HCT116 (cell line): ENCODE results near the gene RIPOR1. TPM values are rescaled to one million over a fixed set of nuclear protein-coding genes. Genes with fewer than 3 reads are reported as not detected.
A peak's percentile ranks its signal among the peaks of the same experiment; 100 is the strongest.

Experiments used
- ATAC-seq: fragments of 200-7000 bp; cut with Tn5 transposase; 2 replicates; pipeline ENCODE4 v1.9.1; 2020; ENCODE audit warnings: mild to moderate bottlenecking, moderate library complexity
- BruUV-seq: library from RNA; stranded (reverse); fragments of 400-500 nt; replicated peaks from 2 replicates; lab custom pipeline; 2021; lab: Mats Ljungman, UMichigan
- CTCF ChIA-PET: fragments of 300-600 bp; sonication (Branson Sonifier 250); formaldehyde crosslinking; loops from one replicate; lab custom pipeline; 2021; ENCODE audit warnings: antibody characterized with exemption; lab: Charles Lee
- POLR2A ChIA-PET: fragments of 300-600, 350-600 bp; sonication (Branson Sonifier 250); formaldehyde crosslinking; loops from one replicate; lab custom pipeline; 2021; ENCODE audit warnings: antibody characterized with exemption; lab: Charles Lee
- RAD21 ChIA-PET, 2 experiments: fragments of 300-600 bp; sonication (Branson Sonifier 250); formaldehyde crosslinking; loops; one replicate each; lab custom pipeline; 2023; ENCODE audit warnings: low total read pairs in 2 of 2; ENCODE audit not compliant: uncharacterized antibody in 2 of 2, unreplicated experiment in 2 of 2, low non-redundant PET in 1 of 2; lab: Charles Lee
- DNase-seq: peaks from one replicate; pipeline ENCODE4 v3.0.0-alpha.2; 2010; ENCODE audit warnings: low read depth, low spot score
- H2AFZ ChIP-seq: fragments of 200-600 bp; shearing (Covaris generic), sonication (generic); 2 replicates; pipeline ENCODE4 v1.6.1; 2017; ENCODE audit warnings: low read depth, mixed run types, mixed read lengths, antibody characterized with exemption, low read length; ENCODE audit not compliant: poor library complexity, severe bottlenecking
- H3K27ac ChIP-seq: 2 replicates; pipeline ENCODE4 v1.5.1; 2012; ENCODE audit warnings: low read depth, low read length
- H3K27me3 ChIP-seq: fragments of 200-600 bp; sonication (generic); 2 replicates; pipeline ENCODE4 v1.6.1; 2016; ENCODE audit warnings: mixed run types, low read length, mixed read lengths; ENCODE audit not compliant: insufficient read depth
- H3K36me3 ChIP-seq, 2 experiments: fragments of 200-500 bp in 1 of 2; fragments of 200-600 bp in 1 of 2; sonication (Bioruptor generic) in 1 of 2; sonication (generic) in 1 of 2; 2 replicates each; pipeline versions ENCODE4 v1.5.1 to v1.6.1; 2014 to 2016; ENCODE audit warnings: low read length in 2 of 2, inconsistent platforms in 1 of 2, mixed read lengths in 1 of 2, mixed run types in 1 of 2; ENCODE audit not compliant: insufficient read depth in 2 of 2, control insufficient read depth in 1 of 2
- H3K4me1 ChIP-seq, 2 experiments: fragments of 200-600 bp in 1 of 2; sonication (generic) in 1 of 2; 2 replicates each; pipeline versions ENCODE4 v1.5.1 to v1.6.1; 2012 to 2017; ENCODE audit warnings: low read length in 2 of 2, inconsistent platforms in 1 of 2, mild to moderate bottlenecking in 1 of 2, mixed read lengths in 1 of 2, mixed run types in 1 of 2, moderate library complexity in 1 of 2; ENCODE audit not compliant: insufficient read depth in 2 of 2, control insufficient read depth in 1 of 2
- H3K4me2 ChIP-seq: fragments of 200-600 bp; sonication (generic); 2 replicates; pipeline ENCODE4 v1.6.1; 2017; ENCODE audit warnings: mixed run types, low read length, mixed read lengths
- H3K4me3 ChIP-seq, 2 experiments: fragments of 200-600 bp in 1 of 2; sonication (generic) in 1 of 2; replicated peaks in 1 of 2; 2 replicates each; pipeline ENCODE4 v1.5.1; 2011 to 2016; ENCODE audit warnings: low read length in 2 of 2, control low read depth in 1 of 2, low read depth in 1 of 2, mild to moderate bottlenecking in 1 of 2, mixed read lengths in 1 of 2, mixed run types in 1 of 2
- H3K79me2 ChIP-seq: fragments of 200-600 bp; sonication (generic); 2 replicates; pipeline ENCODE4 v1.6.1; 2017; ENCODE audit warnings: mild to moderate bottlenecking, mixed run types, low read length, moderate library complexity, mixed read lengths; ENCODE audit not compliant: insufficient read depth
- H3K9ac ChIP-seq: fragments of 200-600 bp; sonication (generic); 2 replicates; pipeline ENCODE4 v1.6.1; 2016; ENCODE audit warnings: low read length, mixed read lengths
- H3K9me2 ChIP-seq: fragments of 200-600 bp; sonication (generic), shearing (Covaris generic); 2 replicates; pipeline ENCODE4 v1.6.1; 2017; ENCODE audit warnings: mixed run types, mild to moderate bottlenecking, moderate library complexity; ENCODE audit not compliant: insufficient read depth
- H3K9me3 ChIP-seq, 2 experiments: fragments of 200-500 bp in 1 of 2; fragments of 200-600 bp in 1 of 2; sonication (Bioruptor generic) in 1 of 2; sonication (generic) in 1 of 2; 2 replicates each; pipeline ENCODE4 v1.6.1; 2014 to 2017; ENCODE audit warnings: low read length in 2 of 2, mixed read lengths in 2 of 2, inconsistent platforms in 1 of 2, low read depth in 1 of 2, mild to moderate bottlenecking in 1 of 2, mixed run types in 1 of 2, moderate library complexity in 1 of 2; ENCODE audit not compliant: control insufficient read depth in 1 of 2, insufficient read depth in 1 of 2
- H4K20me1 ChIP-seq: fragments of 200-600 bp; sonication (generic), shearing (Covaris generic); 2 replicates; pipeline ENCODE4 v1.6.1; 2017; ENCODE audit warnings: mixed run types, mild to moderate bottlenecking, moderate library complexity; ENCODE audit not compliant: insufficient read depth
- CBX3 ChIP-seq: IDR thresholded peaks from 2 replicates; pipeline ENCODE4 v1.6.1; 2012; ENCODE audit warnings: low read depth
- CEBPB ChIP-seq: IDR thresholded peaks from 2 replicates; pipeline ENCODE4 v1.6.1; 2012; ENCODE audit warnings: low read depth
- EZH2 ChIP-seq: fragments of 200-600 bp; sonication (generic); IDR thresholded peaks from 2 replicates; pipeline ENCODE4 v1.6.1; 2017; ENCODE audit warnings: antibody characterized with exemption, mixed run types
- EZH2phosphoT487 ChIP-seq: fragments of 200-600 bp; IDR thresholded peaks from 2 replicates; pipeline ENCODE4 v1.6.1; 2018; ENCODE audit warnings: antibody characterized with exemption, borderline replicate concordance
- POLR2A ChIP-seq: IDR thresholded peaks from 2 replicates; pipeline ENCODE4 v1.7.0; 2011; ENCODE audit warnings: borderline replicate concordance; ENCODE audit not compliant: insufficient read depth, insufficient read length; ENCODE audit errors: extremely low read depth
- POLR2AphosphoS5 ChIP-seq: IDR thresholded peaks from 2 replicates; pipeline ENCODE4 v1.6.1; 2011; ENCODE audit warnings: mild to moderate bottlenecking, low read depth, low read length, moderate library complexity
- SIN3A ChIP-seq: IDR thresholded peaks from 2 replicates; pipeline ENCODE4 v1.6.1; 2012; ENCODE audit warnings: low read depth
- SP1 ChIP-seq: IDR thresholded peaks from 2 replicates; pipeline ENCODE4 v1.6.1; 2012; ENCODE audit warnings: low read depth
- YY1 ChIP-seq: IDR thresholded peaks from 2 replicates; pipeline ENCODE4 v1.6.1; 2011; ENCODE audit warnings: low read length, low read depth, moderate library complexity, mild to moderate bottlenecking; ENCODE audit not compliant: insufficient replicate concordance; ENCODE audit errors: extremely low read depth
- ZFX ChIP-seq: fragments of 450-650 bp; IDR thresholded peaks from 2 replicates; pipeline ENCODE4 v1.6.1; 2017
- intact Hi-C: fragments of 100-400 bp; cut with micrococcal nuclease; formaldehyde crosslinking; loops from 2 replicates; pipeline ENCODE4 v1.10.0; 2022
- total RNA-seq: library from RNA; stranded (reverse); gene quantifications from one replicate; pipeline ENCODE4 v1.2.1, GENCODE V29; 2021; ENCODE audit not compliant: unreplicated experiment

Gene RIPOR1
- total RNA-seq, 1 experiment from 2014 or later, result 60.0 TPM

GRCh38 chr16:67563708-67564468, 35.3 kb downstream of the RIPOR1 start:
- TSS peak; percentile 70 for BruUV-seq
- Histone ChIP-seq H2AFZ (no peak overlapping the region), H3K79me2 (peaks cover 60% of the 10 kb centered on the region), H3K27me3 (no peaks in the 10 kb centered on the region), H3K9ac (peak overlapping the region; percentile 98), H3K9me3 (no peaks in the 10 kb centered on the region), H3K4me3 (peak overlapping the region; percentile 88 to 99), H3K9me2 (no peaks in the 10 kb centered on the region), H4K20me1 (no peaks in the 10 kb centered on the region), H3K27ac (peak overlapping the region; percentile 100), H3K4me1 (peaks cover 18 to 26% of the 10 kb centered on the region in 2 experiments), H3K4me2 (peak overlapping the region; percentile 94), H3K36me3 (no peaks in the 10 kb centered on the region)
- ChIA-PET POLR2A (interaction anchor here (0.6 kb wide), 1 partner anchor 30 kb away, joined by 5 read pairs; no protein-coding TSS in a partner anchor), RAD21 (no interaction called here), CTCF (interaction anchor here (1.1 to 3.2 kb wide), 5 partner anchors 17 to 253 kb away, joined by 3 to 29 read pairs (median 5); partner anchors contain the start of gene ACD)
- DNase-seq (no peak), ATAC-seq (no peak)
- intact Hi-C loops, result no loop called here
- TF ChIP-seq ZFX (no peak), EZH2phosphoT487 (no peak), CEBPB (peak; percentile 82), SIN3A (0 out of 2 replicates have a peak, but pooled peaks have one; percentile 2), EZH2 (no peak)

- no peak overlapping the region for H3K27ac ChIP-seq
- CTCF ChIA-PET, result no interaction called here
- RAD21 ChIA-PET, result no interaction called here
Observed at GRCh38 chr16:67565470-67566100, 37.0 kb downstream of the RIPOR1 start.

More at GRCh38 chr16:67565470-67566100, 37.0 kb downstream of the RIPOR1 start:
- POLR2A ChIA-PET, result interaction anchor here (0.7 kb wide), 1 partner anchor 36 kb away, joined by 7 read pairs; no protein-coding TSS in a partner anchor
- H4K20me1 ChIP-seq, result no peaks in the 10 kb centered on the region
- no peaks in the 10 kb centered on the region for H3K36me3 ChIP-seq
- TF ChIP-seq CBX3, result no peak
- TF ChIP-seq EZH2phosphoT487, result no peak
- no peak for TF ChIP-seq YY1
- no peak for TF ChIP-seq CEBPB
- no peak for TF ChIP-seq POLR2A
- no peak for TF ChIP-seq POLR2AphosphoS5
- TF ChIP-seq SP1, result no peak
- no peaks in the 10 kb centered on the region for H3K27me3 ChIP-seq
- intact Hi-C loops, result no loop called here
- DNase-seq (no peak), ATAC-seq (no peak)
- no peaks in the 10 kb centered on the region for H3K9me3 ChIP-seq
- peaks cover 77% of the 10 kb centered on the region for H3K79me2 ChIP-seq
- H3K9me2 ChIP-seq, result no peaks in the 10 kb centered on the region
- no peak overlapping the region for H3K9ac ChIP-seq
- TSS peak; percentile 27 for BruUV-seq
- no peak overlapping the region for H3K4me2 ChIP-seq
- peaks cover 18 to 26% of the 10 kb centered on the region in 2 experiments for H3K4me1 ChIP-seq
- no peak overlapping the region for H3K4me3 ChIP-seq
- no peak overlapping the region for H2AFZ ChIP-seq
